ENCODE results near the gene CAPN12.

CAPN12 gene

DNA sequence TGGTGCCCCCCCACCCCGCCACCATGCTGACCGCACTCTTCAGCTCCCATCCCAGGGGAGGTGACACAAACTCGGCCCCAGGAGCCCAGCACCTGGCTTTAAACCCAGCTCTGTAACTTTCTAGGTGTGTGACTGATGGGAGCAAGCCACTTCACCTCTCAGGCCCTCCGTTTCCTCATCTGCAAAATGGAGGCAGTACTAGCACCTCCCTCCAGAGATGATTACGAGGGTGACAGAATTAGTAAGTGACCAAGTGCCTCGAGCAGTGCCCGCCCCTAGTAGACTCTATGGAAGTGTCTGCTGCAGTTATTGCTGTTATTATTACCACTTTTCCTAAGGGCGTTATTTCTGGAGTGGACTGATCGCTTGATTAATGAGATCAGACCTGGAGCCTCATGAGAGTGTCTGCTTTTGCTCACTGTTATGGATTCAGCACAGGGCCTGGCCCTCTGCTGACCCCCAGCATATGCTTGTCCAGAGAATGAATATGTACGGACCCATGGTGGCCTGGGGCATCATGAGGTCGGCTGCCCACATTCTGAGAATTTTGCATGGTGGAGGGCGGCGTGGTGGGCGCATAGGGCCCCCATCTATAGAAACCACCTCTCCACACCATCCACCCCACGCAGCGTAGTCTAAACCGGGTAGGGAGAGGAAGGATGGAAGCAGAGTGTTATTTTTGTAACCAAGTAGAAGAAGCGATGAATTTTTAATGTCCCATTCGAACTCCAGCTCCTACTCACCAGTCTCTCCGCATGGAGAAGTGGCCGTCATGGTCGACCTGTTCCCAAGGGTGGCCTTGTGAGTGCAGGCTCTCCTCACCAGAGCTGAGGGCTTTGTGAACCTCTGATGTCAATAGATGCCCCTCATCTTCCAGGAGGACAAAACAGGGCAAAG lies 48.2 kb downstream of the CAPN12 start:
- DNase-seq (ENCODE audit: low read depth): no peak

DNA sequence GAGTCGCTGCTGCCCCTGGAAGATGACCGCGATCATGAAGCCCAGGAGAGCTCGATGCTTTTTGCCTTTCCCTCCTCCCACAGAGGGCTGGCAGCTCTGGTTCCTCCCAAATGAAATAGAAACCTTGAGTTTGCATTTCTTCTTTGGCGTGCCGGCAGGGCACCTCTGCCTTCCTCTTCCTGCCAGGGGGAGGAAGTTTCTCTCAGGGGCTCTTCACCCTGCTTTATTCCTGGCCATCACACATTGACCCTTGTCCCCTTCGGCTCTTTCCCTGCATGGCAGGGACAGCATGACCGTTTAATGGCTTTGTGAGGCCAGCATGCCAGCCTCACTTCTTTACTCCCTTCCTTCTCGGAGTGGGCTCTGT lies 49.0 kb downstream of the CAPN12 start:
- no peak for DNase-seq (ENCODE audit: low read depth)

DNA sequence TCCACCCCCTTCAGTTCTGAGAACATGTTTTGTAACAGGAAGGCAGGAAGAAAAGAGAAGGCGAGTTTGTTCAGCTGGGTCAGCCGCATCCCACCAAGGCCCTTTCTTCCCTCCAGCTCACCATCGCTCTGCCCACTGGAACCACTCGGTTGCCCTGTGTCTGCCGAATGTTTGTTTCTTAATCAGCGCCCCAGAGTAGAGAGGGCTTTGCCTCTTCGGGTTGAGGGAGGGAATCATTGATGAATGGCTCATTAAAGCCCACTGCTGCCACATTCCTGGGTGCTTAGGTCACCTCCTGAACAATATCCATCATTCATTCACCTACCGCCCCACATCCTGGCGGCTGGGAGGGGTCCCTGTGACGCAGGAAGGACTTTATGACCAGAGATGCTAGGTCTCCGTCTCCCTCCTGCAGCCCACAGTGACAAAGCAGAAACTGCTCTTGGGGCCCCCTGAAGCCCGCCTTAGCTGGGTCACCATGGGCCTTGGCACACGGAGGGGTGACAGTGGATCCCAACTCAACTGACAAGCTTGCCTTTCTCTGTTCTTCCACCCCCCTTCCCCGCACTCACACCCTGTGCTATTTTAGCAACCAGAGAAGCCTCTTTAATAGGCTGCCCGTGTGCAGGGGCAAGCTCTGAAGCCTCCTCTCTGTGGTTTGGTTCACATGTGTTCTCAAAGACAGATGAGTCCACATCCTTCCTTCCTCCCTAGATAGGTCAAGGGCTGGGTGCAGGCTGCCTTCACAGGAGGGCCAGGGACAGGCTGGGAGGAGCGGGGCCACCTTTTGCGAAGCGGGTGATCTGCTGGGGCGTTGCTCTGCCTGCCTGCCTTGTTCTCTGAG lies 50.7 kb downstream of the CAPN12 start:
- peak; percentile 76 for DNase-seq (ENCODE audit: low read depth)

DNA sequence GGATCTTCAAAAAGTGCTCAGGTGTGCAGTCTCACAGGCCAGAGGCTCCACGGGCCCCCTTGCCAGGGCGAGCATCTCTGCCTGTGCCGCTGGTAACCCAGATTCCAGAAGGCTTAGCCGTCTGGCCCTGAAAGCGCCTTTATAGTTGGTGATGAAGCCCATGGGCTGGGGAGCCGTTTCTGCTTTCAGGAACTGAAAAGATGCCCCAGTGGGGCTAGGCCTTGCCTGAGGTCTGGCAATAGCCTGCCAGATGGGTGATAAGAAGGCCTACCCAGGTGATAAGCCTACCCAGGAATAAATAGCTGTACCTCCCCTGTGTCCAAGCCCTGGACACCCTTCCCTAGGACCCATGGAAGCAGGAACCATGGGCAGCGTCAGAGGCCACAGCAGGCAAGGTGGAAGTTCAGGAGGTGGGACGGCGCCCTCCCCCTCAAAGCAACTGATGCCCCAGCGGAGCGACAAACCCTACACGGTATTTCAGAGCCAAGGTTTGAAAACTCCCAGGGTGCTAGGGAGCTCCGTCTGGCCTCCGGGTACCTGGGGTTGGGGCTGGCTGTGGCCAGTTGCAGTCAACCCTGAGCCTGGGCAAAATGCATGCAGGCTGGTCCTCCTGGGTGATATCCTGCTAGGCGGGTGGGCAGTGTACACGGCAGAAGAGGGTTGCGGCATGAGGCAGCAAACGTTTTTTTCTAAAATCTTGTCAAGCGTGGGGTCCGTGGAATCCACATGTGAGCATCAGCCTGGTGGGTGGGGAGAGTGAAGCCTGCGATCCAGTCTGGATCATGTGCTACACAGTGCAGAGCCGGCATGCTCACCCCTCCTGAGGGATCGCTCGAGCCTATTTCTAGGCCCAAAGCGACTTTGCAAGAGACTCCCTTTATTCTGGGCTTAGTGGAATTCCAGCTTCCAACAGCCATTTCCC lies 51.6 kb downstream of the CAPN12 start:
- peak; percentile 39 for DNase-seq (ENCODE audit: low read depth)

DNA sequence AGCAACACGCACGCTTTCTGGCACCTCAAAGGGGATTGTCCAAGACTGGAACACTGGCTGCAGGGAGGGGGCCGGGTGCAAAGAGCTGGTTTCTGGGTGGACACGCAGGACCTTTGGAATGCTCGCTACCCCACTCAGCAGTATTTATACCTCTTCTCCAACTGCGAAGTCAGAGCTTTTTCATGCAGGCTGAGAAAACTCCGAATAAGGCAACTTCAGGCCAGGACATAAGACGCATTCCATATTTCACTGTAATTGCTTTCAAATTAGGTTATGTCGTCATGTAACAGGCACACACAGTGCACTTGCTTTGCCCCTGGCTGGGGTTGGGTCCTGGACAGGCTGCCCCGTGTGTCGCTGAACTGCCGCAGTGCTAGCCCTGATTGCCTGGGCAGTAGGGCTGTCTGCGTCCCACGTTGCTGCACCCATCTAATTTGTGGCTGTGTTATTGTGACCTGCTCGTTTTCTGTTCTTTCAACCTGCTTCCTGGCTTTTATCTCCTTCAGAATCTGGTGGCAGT lies 52.3 kb downstream of the CAPN12 start:
- DNase-seq (ENCODE audit: low read depth): peak; percentile 98

DNA sequence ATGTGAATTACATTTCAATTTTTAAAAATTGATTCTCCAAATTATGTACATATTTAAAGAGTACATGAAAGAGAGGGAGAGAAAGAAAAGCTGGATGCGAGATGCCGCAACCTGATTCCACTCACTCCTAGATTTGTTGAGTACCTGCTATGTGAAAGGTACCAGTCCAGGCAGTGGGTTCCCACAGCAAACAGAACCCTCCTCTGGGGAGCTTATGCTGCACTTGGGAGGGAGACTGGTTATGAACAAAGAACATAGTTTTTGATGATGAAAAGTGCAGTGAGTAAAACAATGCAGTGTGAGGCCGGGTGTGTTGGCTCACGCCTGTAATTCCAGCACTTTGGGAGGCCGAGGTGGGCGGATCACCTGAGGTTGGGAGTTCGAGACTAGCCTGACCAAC lies 53.4 kb downstream of the CAPN12 start:
- DNase-seq (ENCODE audit: low read depth): no peak

DNA sequence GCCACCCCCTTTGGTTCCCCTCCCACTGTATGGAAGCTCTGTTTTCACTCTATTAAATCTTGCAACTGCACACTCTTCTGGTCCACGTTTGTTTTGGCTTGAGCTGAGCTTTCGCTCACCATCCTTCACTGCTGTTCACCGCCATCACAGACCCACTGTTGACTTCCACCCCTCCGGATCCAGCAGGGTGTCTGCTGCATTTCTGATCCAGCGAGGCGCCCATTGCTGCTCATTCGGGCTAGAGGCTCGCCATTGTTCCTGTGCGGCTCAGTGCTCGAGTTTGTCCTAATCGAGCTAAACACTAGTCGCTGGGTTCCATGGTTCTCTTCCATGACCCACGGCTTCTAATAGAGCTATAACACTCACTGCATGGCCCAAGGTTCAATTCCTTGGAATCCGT lies 54.1 kb downstream of the CAPN12 start:
- DNase-seq (ENCODE audit: low read depth): no peak

DNA sequence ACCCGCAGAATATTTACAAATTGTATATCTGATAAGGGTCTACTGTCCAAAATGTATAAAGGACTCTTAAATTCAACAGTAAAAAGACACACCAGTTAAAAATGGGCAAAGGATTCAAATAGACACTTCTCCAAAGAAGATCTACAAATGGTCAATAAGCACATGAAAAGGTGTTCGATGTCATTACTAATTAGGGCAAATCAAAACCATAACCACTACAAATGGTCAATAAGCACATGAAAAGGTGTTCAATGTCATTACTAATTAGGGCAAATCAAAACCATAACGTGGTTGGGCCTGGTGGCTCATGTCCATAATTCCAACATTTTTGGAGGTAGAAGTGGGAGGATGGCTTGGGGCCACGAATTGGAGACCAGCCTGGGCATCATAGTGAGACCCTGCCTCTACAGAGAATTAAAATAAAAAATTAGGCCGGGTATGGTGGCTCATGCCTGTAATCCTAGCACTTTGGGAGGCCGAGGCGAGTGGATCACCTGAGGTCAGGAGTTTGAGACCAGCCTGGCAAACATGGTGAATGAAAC lies 56.4 kb downstream of the CAPN12 start:
- no peak for DNase-seq (ENCODE audit: low read depth)

DNA sequence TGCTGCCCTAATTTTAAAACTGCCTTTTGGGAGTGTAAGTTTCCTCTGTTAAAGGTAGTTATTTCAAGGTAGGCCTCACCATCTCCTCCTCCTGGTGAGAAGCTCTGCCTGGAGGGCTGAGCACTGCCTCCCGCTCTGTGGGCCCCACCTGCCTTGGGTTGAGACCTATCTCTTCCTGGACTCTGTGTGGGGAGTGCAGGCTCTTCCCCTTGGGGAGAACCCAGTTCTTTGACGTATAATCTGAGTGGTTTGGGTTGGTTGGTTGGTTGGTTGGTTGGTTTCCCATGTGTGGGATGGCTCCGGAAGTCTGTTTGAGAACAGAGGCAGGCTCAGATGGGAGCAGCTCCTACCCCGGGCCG lies 57.8 kb downstream of the CAPN12 start:
- DNase-seq (ENCODE audit: low read depth): no peak

DNA sequence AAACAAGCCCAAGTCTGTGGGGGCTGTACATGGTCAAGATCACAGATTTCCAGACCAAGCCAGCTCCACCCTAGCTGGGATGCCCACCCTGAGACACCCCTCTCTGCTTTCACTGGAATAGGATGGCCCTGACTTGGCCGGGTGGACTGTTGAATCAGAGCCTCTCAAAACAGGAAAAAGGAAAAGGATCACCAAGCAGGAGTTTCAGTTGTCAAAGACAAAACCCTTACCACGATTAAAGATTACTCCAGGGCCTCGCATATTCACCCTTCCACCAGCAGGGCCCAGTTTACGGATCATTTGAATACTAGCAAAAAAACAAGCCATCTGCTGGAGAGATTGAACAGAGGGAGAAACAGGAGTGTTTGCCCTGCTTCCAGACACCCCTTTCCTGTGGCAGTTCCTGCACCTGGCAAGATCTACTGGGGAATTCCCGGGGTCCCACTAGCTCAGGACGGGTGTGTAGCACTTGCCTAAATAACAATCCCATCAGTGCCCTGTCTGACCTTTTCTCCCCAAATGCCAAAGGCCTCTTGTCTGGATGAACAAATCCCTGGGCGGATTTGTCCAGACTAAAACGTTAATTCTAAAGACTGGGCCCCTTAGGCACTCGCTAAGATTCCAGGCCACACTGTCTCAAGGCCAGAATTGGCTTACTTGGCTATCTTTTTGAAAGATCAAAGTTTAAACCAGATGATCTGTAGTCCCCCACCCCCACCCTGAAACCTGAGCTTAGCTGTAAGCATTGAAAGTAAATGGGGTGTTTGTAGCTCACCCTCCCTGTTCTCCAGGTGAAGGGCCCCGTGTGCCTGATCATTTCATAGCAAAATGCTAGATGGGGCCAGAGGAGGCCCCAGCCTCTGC lies 58.4 kb downstream of the CAPN12 start:
- peak; percentile 77 for DNase-seq (ENCODE audit: low read depth)

DNA sequence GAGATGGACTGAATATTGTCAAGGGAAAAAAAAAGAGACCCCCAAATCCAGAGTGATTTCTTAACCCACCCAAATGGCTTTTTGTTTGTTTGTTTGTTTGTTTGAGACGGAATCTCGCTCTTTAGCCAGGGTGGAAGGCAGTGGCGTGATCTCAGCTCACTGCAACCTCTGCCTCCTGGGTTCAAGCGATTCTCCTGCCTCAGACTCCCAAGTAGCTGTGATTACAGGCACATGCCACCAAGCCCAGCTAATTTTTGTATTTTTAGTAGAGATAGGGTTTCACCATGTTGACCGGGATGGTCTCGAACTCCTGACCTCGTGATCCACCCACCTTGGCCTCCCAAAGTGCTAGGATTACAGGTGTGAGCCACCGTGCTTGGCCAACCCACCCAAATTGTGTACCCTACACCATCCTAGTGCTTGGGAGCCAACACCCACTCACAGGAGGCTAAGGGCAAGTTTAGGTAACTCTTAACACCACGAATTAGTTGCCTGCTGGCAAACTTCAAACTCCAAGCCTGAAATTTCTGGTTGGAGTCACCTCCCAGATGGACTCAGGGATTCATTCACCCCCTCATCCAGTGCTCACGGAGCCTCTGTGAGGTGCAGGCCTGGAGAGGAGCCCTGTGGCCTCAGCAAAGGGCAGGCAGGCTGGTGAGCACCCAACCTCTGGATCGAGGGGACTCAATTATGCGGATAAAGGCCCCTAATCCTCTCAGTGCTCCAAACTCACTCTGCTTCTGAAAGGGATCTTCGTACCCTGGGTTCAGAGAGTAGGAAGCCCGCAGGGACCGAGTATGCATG lies 59.2 kb downstream of the CAPN12 start:
- no peak for DNase-seq (ENCODE audit: low read depth)

DNA sequence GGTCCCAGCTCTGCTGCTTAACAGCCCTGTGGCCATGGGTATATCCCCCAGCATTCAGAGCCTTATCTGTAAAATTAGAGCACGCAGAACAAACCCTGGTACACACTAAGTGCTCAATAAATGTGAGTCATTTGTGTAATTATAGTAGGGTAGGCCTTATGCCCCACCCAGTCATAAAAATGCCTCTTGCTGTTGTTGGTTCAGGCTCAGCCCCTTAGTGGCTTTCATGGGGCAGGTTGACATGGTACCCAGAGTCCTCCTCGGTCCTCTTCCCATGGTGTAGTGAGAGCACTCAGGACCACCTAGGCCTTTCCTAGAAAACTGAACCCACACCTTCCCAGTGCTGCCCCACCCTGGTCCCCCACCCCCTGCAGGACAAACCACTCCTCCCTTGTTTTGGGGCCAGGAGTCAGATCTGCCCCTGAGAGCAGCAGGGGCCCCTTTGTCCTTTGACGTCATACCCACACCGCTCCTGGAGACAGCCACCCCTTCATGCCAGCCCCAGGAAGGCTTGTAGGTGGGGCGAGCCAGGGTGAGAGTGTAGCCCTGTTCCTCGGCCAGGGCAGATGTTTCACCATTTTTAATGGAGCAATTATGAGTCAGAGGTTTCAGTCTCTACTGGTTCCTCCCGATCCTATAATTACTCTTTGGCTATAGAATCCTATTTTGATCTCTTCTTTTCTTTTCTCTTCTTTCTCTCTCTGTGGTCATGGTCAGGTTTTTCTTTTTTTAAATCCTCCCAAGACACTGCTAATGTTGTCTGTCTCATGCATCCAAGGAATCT lies 60.0 kb downstream of the CAPN12 start:
- DNase-seq (ENCODE audit: low read depth): peak; percentile 87

DNA sequence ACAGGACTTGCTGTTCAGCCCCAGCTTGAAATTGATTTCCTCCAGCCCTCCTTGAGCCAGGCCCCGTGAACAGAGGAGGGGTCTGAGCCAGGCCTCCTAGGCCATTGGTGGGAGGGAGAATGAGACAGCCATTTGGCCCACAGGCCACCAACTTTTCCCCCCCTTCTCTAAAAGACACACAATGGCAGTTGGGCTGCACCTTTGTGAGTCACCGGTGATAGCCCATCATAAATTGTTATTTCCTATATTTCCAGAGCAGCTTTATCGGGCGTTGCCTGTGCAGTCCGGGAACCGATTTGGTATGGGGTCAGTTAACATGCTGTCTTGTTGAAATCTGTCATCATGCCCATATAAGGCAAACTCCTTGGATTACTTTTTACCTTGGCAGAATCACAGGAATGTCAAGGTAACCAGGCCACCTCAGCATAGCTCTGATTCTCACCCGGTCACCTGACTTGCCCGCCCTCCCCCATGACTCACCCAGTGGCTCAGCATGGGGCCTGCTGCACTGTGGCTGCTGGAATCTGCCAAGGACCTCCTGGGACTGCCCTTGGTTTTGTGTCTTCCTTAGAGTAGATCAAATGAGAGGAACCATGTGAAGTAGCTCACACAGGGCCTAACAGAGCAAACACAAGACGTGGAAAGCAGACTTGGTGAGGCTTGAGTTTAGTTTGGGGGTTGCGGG lies 60.7 kb downstream of the CAPN12 start:
- DNase-seq (ENCODE audit: low read depth): peak; percentile 93

DNA sequence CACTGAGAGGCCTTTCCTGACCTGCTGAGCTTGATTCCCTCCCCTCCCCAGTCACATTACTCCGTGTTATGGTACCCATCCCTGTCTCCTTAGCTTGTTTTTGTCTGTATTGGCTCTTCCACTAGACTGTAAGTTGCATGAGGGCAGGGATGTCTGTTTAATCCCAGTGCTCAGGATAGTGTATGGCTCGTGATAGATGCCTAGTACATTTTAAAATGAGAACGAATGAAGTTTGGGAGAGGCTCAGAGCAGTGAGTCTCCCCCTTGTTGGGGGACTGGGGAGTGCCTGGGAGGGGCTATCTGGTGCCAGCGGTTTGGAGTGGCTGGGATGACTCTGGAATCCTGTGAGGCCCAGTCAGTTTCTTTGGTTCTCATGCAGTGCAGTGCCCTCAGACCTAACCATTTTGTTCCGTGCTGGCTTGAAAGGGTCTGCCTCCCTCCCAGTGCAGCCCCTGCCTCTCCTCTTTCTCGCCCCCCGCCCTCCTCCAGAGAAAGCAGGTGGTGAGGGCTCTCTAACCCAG lies 61.3 kb downstream of the CAPN12 start:
- no peak for DNase-seq (ENCODE audit: low read depth)

DNA sequence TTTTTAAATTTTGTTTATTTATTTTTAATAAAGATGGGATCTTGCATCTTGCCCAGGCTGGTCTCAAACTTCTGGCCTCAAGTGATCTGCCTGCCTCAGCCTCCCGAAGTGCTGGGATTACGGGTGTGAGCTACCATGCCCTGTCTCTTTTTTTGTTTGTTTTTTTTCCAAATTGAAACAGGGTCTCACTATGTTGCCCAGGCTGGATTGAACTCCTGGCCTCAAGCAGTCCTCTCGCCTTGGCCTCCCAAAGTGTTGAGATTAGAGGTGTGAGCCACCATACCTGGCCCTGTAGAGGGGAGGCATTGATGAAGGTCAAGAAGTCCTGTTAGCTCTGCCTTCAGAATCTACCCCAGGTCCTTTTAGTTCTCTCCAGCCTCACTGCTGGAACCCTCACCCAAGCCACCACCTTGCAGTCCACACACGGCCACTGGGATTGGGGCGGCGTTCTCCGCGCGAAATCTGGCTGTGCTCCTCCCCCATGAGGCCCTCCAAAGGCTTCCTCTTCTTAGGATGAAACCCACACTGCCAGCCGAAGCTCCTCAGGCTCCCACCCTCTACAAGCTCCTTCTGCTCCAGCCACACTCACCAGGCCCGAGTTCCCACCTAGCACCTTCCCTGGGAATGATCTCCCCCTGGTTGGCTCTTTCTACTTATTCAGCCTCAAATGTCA lies 61.9 kb downstream of the CAPN12 start:
- no peak for DNase-seq (ENCODE audit: low read depth)

Measured in iris pigment epithelial cell (primary cell).